Right ventricle myocardium superior (tissue), 1 donor: ENCODE data around the gene MPHOSPH8. TPM values are rescaled to one million over a fixed set of nuclear protein-coding genes. Genes with fewer than 3 reads are reported as not detected.

Experiments used
- total RNA-seq: library from RNA; stranded (reverse); fragmentation: NEBNext Ultra II Directional; extraction: Animal tissue kit (Norgen Biotek cat#: 25700); gene quantifications from one replicate; pipeline ENCODE4 v1.2.1, GENCODE V29; 2021
- donor health status: DM: no; HTN: yes; CAD: no; lungs with severe emphysema.

MPHOSPH8 gene
- total RNA-seq, 1 donor from 2014 or later = 26.0 TPM

Other genes starting within 250 kb of the MPHOSPH8 start
- not detected for gene TPTE2, start 72.1 kb upstream of the MPHOSPH8 start, total RNA-seq
- 22.2 TPM for gene PSPC1, start 149.3 kb downstream of the MPHOSPH8 start, total RNA-seq
- gene ZMYM5, start 230.0 kb downstream of the MPHOSPH8 start, total RNA-seq = 6.5 TPM